Measurements from ENCODE around the gene ZNF746. TPM values are rescaled to one million over a fixed set of nuclear protein-coding genes. Genes with fewer than 3 reads are reported as not detected.

The ZNF746 gene
- total RNA-seq, 1 experiment from 2014 or later = 22.2 TPM

GRCh38 chr7:149466364-149466763, 31.2 kb downstream of the ZNF746 start:
- POLR2A ChIA-PET = no interaction called here
- no peak for DNase-seq (ENCODE audit: low read depth, low spot score)
- in situ Hi-C loops (cut with HindIII; ENCODE audit: low pct_unique_long_range_greater_than_20kb, low sequenced_read_pairs) = no loop called here
- peaks cover 8% of the 10 kb centered on the region; the same call in 1 of the 2 replicates for H3K9me3 ChIP-seq (ENCODE audit: control insufficient read depth, insufficient read depth, low read depth, low read length)
- no TSS peak for BruUV-seq (replicated peaks)
- no peak for ATAC-seq
- no peaks in the 10 kb centered on the region for H3K4me1 ChIP-seq (ENCODE audit: control insufficient read depth, insufficient read depth, low read length)
- no peak overlapping the region for H3K4me3 ChIP-seq (ENCODE audit: low read depth in 2 of 2, low read length in 2 of 2)
- TF ChIP-seq REST (IDR thresholded peaks at IDR 0.05; ENCODE audit: insufficient read depth in 1 of 2, low read depth in 2 of 2, low read length in 1 of 2) = no peak
- no peak overlapping the region for H3K27ac ChIP-seq (ENCODE audit: low read length)
- CTCF ChIA-PET = no interaction called here
- intact Hi-C loops (cut with micrococcal nuclease; ENCODE audit: unreplicated experiment) = no loop called here
- no peaks in the 10 kb centered on the region for H3K36me3 ChIP-seq (ENCODE audit: control insufficient read depth, insufficient read depth, low read length)
- H3K27me3 ChIP-seq (ENCODE audit: control insufficient read depth, insufficient read depth, low read length) = no peaks in the 10 kb centered on the region

GRCh38 chr7:149463500-149464161, 34.0 kb downstream of the ZNF746 start:
- H3K4me3 ChIP-seq (ENCODE audit: low read depth in 2 of 2, low read length in 2 of 2) = no peak overlapping the region
- no peak for TF ChIP-seq CTCF (IDR thresholded peaks at IDR 0.05)
- ChIA-PET CTCF (no interaction called here), POLR2A (no interaction called here)
- no peak for ATAC-seq
- no peaks in the 10 kb centered on the region for H3K36me3 ChIP-seq (ENCODE audit: control insufficient read depth, insufficient read depth, low read length)
- no peaks in the 10 kb centered on the region for H3K27me3 ChIP-seq (ENCODE audit: control insufficient read depth, insufficient read depth, low read length)
- intact Hi-C loops (cut with micrococcal nuclease; ENCODE audit: unreplicated experiment) (no loop called here), in situ Hi-C loops (cut with HindIII; ENCODE audit: low pct_unique_long_range_greater_than_20kb, low sequenced_read_pairs) (no loop called here)
- peaks cover 5% of the 10 kb centered on the region; the same call in 1 of the 2 replicates for H3K4me1 ChIP-seq (ENCODE audit: control insufficient read depth, insufficient read depth, low read length)
- DNase-seq (ENCODE audit: low read depth, low spot score) = no peak
- no peak overlapping the region for H3K27ac ChIP-seq (ENCODE audit: low read length)
- H3K9me3 ChIP-seq (ENCODE audit: control insufficient read depth, insufficient read depth, low read depth, low read length) = peaks cover 8% of the 10 kb centered on the region; the same call in 1 of the 2 replicates
- BruUV-seq (replicated peaks) = no TSS peak

GRCh38 chr7:149462101-149462520, 35.5 kb downstream of the ZNF746 start:
- in situ Hi-C loops (cut with HindIII; ENCODE audit: low pct_unique_long_range_greater_than_20kb, low sequenced_read_pairs) (no loop called here), intact Hi-C loops (cut with micrococcal nuclease; ENCODE audit: unreplicated experiment) (no loop called here)
- ATAC-seq = no peak
- peaks cover 12% of the 10 kb centered on the region; the same call in 1 of the 2 replicates for H3K4me1 ChIP-seq (ENCODE audit: control insufficient read depth, insufficient read depth, low read length)
- H3K4me3 ChIP-seq (ENCODE audit: low read depth in 2 of 2, low read length in 2 of 2) = no peak overlapping the region
- H3K9me3 ChIP-seq (ENCODE audit: control insufficient read depth, insufficient read depth, low read depth, low read length) = peaks cover 2% of the 10 kb centered on the region; the same call in 1 of the 2 replicates
- TF ChIP-seq SIN3A (IDR thresholded peaks at IDR 0.05; ENCODE audit: borderline replicate concordance, insufficient read depth, low read depth, low read length) (no peak), REST (IDR thresholded peaks at IDR 0.05; ENCODE audit: insufficient read depth in 1 of 2, low read depth in 2 of 2, low read length in 1 of 2) (no peak), POLR2AphosphoS5 (IDR thresholded peaks at IDR 0.05; ENCODE audit: low read depth, low read length) (no peak), TCF7L2 (IDR thresholded peaks at IDR 0.05; ENCODE audit: low read depth, low read length) (no peak), CTCF (IDR thresholded peaks at IDR 0.05) (no peak)
- H3K36me3 ChIP-seq (ENCODE audit: control insufficient read depth, insufficient read depth, low read length) = no peaks in the 10 kb centered on the region
- H3K27ac ChIP-seq (ENCODE audit: low read length) = no peak overlapping the region
- BruUV-seq (replicated peaks) = no TSS peak
- H3K27me3 ChIP-seq (ENCODE audit: control insufficient read depth, insufficient read depth, low read length) = no peaks in the 10 kb centered on the region
- ChIA-PET CTCF (no interaction called here), POLR2A (no interaction called here)
- DNase-seq (ENCODE audit: low read depth, low spot score) = no peak
